Measurements from ENCODE around the gene TRIM69.
"Not testable (repeated sequence)": the region's sequence is repeated elsewhere in the genome, so short reads cannot be mapped to it uniquely, and the experiment has no call there.

The TRIM69 gene

GRCh38 chr15:44736181-44736765, at the start of gene TRIM69:
TRIM69 (plus strand) TSS chr15:44736528; CDS start chr15:44736705, 177 bp downstream.
- DNase-seq, result no peak

GRCh38 chr15:44689318-44689717, 47.0 kb upstream of the TRIM69 start:
- not testable (repeated sequence) for DNase-seq

- DNase-seq, result not testable (repeated sequence)
These were observed 46.1 kb upstream of the TRIM69 start for GRCh38 chr15:44690245-44690644.

GRCh38 chr15:44692659-44693058, 43.7 kb upstream of the TRIM69 start:
- no peak for DNase-seq

GRCh38 chr15:44694416-44694815, 41.9 kb upstream of the TRIM69 start:
- no peak for DNase-seq

- DNase-seq, result no peak
These were observed 41.0 kb upstream of the TRIM69 start for GRCh38 chr15:44695294-44695693.

GRCh38 chr15:44697014-44697413, 39.3 kb upstream of the TRIM69 start:
- DNase-seq, result no peak

- DNase-seq, result no peak
These were observed 37.7 kb upstream of the TRIM69 start for GRCh38 chr15:44698641-44699040.

GRCh38 chr15:44700676-44701075, 35.7 kb upstream of the TRIM69 start:
- DNase-seq, result not testable (repeated sequence)

GRCh38 chr15:44705986-44706385, 30.3 kb upstream of the TRIM69 start:
- DNase-seq, result no peak

GRCh38 chr15:44706401-44706800, 29.9 kb upstream of the TRIM69 start:
- DNase-seq, result no peak

- DNase-seq, result no peak
These were observed 29.2 kb upstream of the TRIM69 start for GRCh38 chr15:44706946-44707636.

GRCh38 chr15:44710236-44711095, 25.9 kb upstream of the TRIM69 start:
- peak; percentile 39 for DNase-seq

- DNase-seq, result peak; percentile 97
These were observed 25.1 kb upstream of the TRIM69 start, which contains the start of the genes B2M and PATL2 for GRCh38 chr15:44711096-44711742. B2M (plus strand) TSS chr15:44711517; CDS start chr15:44711547, 30 bp downstream. PATL2 (minus strand) TSS chr15:44711323; CDS start chr15:44676490, 34,833 bp downstream.

GRCh38 chr15:44711743-44712345, 24.5 kb upstream of the TRIM69 start:
- DNase-seq, result peak; percentile 73

GRCh38 chr15:44712346-44713005, 23.9 kb upstream of the TRIM69 start:
- DNase-seq, result peak; percentile 79

- no peak for DNase-seq
These were observed 23.0 kb upstream of the TRIM69 start for GRCh38 chr15:44713006-44713966.

- DNase-seq, result no peak
These were observed 21.1 kb upstream of the TRIM69 start for GRCh38 chr15:44715142-44715796.

- DNase-seq, result no peak
These were observed 20.5 kb upstream of the TRIM69 start for GRCh38 chr15:44715797-44716334.
